GM19468 (cell line): ENCODE data around the gene LITAFD.
"Not testable (repeated sequence)": the region's sequence is repeated elsewhere in the genome, so short reads cannot be mapped to it uniquely, and the experiment has no call there.

Source experiments
- ATAC-seq: cut with Tn5 transposase; IDR thresholded peaks from one replicate; pipeline ENCODE4 v1.9.1; 2021; ENCODE audit warnings: mild to moderate bottlenecking, moderate library complexity, moderate number of reproducible peaks; ENCODE audit not compliant: unreplicated experiment; ENCODE audit errors: extremely low read depth

The LITAFD gene

GRCh38 chr16:8869212-8869987 is 12.8 kb upstream of the LITAFD start:
- ATAC-seq: no peak

- ATAC-seq: not testable (repeated sequence)
Measured at GRCh38 chr16:8869988-8870241, 12.2 kb upstream of the LITAFD start.

- ATAC-seq: no peak
Measured at GRCh38 chr16:8872071-8872470, 10.1 kb upstream of the LITAFD start.

GRCh38 chr16:8872967-8873865 is 8.9 kb upstream of the LITAFD start:
- ATAC-seq: no peak

GRCh38 chr16:8873866-8874195 is 8.3 kb upstream of the LITAFD start:
- not testable (repeated sequence) for ATAC-seq

GRCh38 chr16:8874388-8874787 is 7.8 kb upstream of the LITAFD start:
- no peak for ATAC-seq

- not testable (repeated sequence) for ATAC-seq
Measured at GRCh38 chr16:8875317-8875716, 6.8 kb upstream of the LITAFD start.

GRCh38 chr16:8877894-8878522 is 4.1 kb upstream of the LITAFD start:
- no peak for ATAC-seq

- ATAC-seq: no peak
Measured at GRCh38 chr16:8878523-8878911, 3.6 kb upstream of the LITAFD start.

GRCh38 chr16:8880839-8881510 is 1.2 kb upstream of the LITAFD start:
- no peak for ATAC-seq

- ATAC-seq: no peak
Measured at GRCh38 chr16:8882725-8883377, 700 bp downstream of the LITAFD start.

GRCh38 chr16:8885674-8886592 is 3.8 kb downstream of the LITAFD start:
- ATAC-seq: no peak

- no peak for ATAC-seq
Measured at GRCh38 chr16:8886593-8887430, 4.7 kb downstream of the LITAFD start.

GRCh38 chr16:8887431-8887765 is 5.2 kb downstream of the LITAFD start:
- ATAC-seq: no peak

GRCh38 chr16:8887952-8888560 is 5.9 kb downstream of the LITAFD start:
- no peak for ATAC-seq

GRCh38 chr16:8888951-8889892 is 7.1 kb downstream of the LITAFD start:
- no peak for ATAC-seq
